ENCODE data around the gene OXNAD1.

Gene OXNAD1

DNA sequence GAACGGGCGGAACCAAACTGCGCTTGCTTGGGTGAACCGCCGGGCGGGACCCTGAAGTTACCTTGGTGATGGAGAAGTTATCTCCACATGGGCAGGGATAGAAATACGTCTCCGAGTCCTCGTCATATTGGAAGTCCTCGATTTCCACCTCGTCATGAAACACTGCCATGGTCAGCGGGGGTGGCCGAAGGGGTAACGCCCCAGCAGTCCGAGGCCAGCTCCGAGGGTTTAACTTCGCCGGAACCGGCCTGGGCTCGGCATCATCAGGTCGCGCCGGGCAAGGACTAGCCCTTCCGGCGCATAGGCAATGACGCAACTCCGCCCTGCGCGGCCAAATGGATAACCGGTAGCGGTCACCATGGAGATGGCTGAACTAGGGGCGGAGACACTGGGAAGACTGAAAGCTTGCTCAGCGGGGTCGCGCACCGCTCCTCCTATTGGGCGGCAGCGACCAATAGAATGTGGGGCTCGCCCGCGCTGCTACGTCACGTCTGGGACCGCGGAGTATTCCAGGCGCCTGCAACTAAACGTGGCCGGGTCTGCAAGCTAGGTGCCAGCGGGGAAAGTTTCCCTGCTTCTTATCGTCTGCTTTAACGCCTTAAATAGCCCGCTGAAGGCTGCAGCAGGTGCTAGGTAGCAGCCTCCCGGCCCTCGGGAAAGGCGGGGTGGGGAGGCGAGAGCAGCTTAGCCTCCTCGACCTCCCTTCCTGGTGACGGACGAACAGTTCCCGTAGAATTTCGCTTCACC, at the start of gene OXNAD1, which contains the start of gene DPH3:
OXNAD1 (plus strand) TSS at position 505 of the 747 bp plus-strand sequence. CDS start 5,741 bp downstream, outside the sequence.
DPH3 (minus strand) TSS at position 236 of the 747 bp plus-strand sequence; CDS start at position 169, 67 bp downstream.
- Histone ChIP-seq H3K27ac (peak within 1 kb of the TSS; percentile 69 to 90 (median 77)), H4K20me1 (peaks cover 0 to 18% (median 0%) of the 10 kb centered on the region in 11 experiments; a peak in 6 of 22 replicates), H3K4me3 (peak within 1 kb of the TSS; percentile 77 to 96 (median 85)), H3K4me2 (peak within 1 kb of the TSS; percentile 89 to 98 (median 93)), H3K36me3 (peaks cover 13 to 31% (median 22%) of the 10 kb centered on the region in 11 experiments; a peak in 20 of 22 replicates), H3K9me3 (replicated peaks in 1 of 11) (no peaks in the 10 kb centered on the region), H3K4me1 (peaks cover 32 to 65% (median 43%) of the 10 kb centered on the region in 10 experiments), H3K27me3 (no peaks in the 10 kb centered on the region), H3K9ac (peak within 1 kb of the TSS; percentile 79 to 91 (median 86))
- peak in 2 of 11 experiments; percentile 29 to 52; a peak in 2 of 22 replicates for TF ChIP-seq Cebpa-rat (IDR thresholded peaks at IDR 0.05)

- H3K27ac ChIP-seq = no peak overlapping the region
- H3K9ac ChIP-seq = no peak overlapping the region
- H3K4me3 ChIP-seq = no peak overlapping the region
- H3K4me1 ChIP-seq = peaks cover 0 to 9% (median 1%) of the 10 kb centered on the region in 10 experiments; a peak in 7 of 20 replicates
- H4K20me1 ChIP-seq = no peaks in the 10 kb centered on the region
- TF ChIP-seq Cebpa-rat (IDR thresholded peaks at IDR 0.05) = no peak
- no peak overlapping the region for H3K4me2 ChIP-seq
- H3K36me3 ChIP-seq = no peaks in the 10 kb centered on the region
- no peaks in the 10 kb centered on the region for H3K27me3 ChIP-seq
- 0 out of 22 replicates have a peak, but pooled peaks cover 0 to 2% (median 0%) of the 10 kb centered on the region in 11 experiments for H3K9me3 ChIP-seq (replicated peaks in 1 of 11)
Measured at GRCh38 chr3:16216373-16216935, 48.6 kb upstream of the OXNAD1 start.

DNA sequence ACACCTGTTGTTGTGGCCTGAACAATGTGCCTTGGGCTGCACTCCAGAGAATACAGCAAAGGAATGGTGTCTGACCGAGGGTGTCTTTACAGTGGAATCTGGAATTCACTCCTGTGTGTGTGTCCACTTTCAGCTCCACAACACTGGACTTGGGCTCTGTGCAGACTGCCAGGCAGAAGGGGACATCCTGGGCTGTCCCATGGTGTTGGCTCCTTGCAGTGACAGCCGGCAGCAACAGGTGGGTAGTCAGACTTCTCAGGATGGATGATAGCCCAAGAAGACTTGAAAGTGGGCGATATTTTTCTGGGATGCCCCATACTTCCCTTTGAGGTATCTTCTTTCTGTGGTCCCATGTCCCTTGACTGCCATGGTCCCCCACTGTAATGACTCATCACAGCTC, 45.2 kb upstream of the OXNAD1 start:
- no peaks in the 10 kb centered on the region for H3K27me3 ChIP-seq
- H3K4me2 ChIP-seq = no peak overlapping the region
- no peaks in the 10 kb centered on the region for H4K20me1 ChIP-seq
- H3K4me1 ChIP-seq = peaks cover 0 to 15% (median 4%) of the 10 kb centered on the region in 10 experiments; a peak in 8 of 20 replicates
- no peak overlapping the region for H3K9ac ChIP-seq
- H3K27ac ChIP-seq = no peak overlapping the region
- no peak for TF ChIP-seq Cebpa-rat (IDR thresholded peaks at IDR 0.05)
- no peaks in the 10 kb centered on the region for H3K36me3 ChIP-seq
- peaks cover under 1 to 18% (median 12%) of the 10 kb centered on the region in 11 experiments; a peak in 15 of 22 replicates for H3K9me3 ChIP-seq (replicated peaks in 1 of 11)
- H3K4me3 ChIP-seq = no peak overlapping the region

DNA sequence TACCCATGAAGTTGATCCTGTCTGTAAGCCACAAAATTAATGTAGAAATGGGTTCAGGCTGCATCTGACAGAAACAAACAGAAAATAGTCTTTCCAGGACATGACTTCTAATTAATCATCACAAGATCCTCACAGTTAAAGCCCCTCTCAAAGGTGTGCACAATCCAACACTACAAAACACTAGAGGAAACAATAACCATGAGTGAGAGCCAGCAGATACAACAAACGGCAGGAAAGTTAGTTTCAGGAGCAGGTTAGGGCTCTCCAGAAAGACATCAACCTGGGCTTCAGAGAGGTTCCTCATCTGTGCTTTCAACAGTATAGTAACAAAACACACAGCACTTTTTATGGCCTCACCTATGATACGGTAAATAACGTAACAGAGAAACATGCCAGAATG, 43.0 kb upstream of the OXNAD1 start:
- H4K20me1 ChIP-seq = no peaks in the 10 kb centered on the region
- TF ChIP-seq Cebpa-rat (IDR thresholded peaks at IDR 0.05) = no peak
- no peak overlapping the region for H3K4me3 ChIP-seq
- peaks cover 14 to 32% (median 29%) of the 10 kb centered on the region in 11 experiments; a peak in 19 of 22 replicates for H3K9me3 ChIP-seq (replicated peaks in 1 of 11)
- H3K27ac ChIP-seq = no peak overlapping the region
- H3K4me1 ChIP-seq = peaks cover 0 to 11% (median 6%) of the 10 kb centered on the region in 10 experiments; a peak in 8 of 20 replicates
- peak overlapping the region in 5 of 11 experiments; percentile 8 to 58 (median 28); a peak in 7 of 22 replicates for H3K4me2 ChIP-seq
- no peaks in the 10 kb centered on the region for H3K36me3 ChIP-seq
- H3K9ac ChIP-seq = no peak overlapping the region
- H3K27me3 ChIP-seq = no peaks in the 10 kb centered on the region

DNA sequence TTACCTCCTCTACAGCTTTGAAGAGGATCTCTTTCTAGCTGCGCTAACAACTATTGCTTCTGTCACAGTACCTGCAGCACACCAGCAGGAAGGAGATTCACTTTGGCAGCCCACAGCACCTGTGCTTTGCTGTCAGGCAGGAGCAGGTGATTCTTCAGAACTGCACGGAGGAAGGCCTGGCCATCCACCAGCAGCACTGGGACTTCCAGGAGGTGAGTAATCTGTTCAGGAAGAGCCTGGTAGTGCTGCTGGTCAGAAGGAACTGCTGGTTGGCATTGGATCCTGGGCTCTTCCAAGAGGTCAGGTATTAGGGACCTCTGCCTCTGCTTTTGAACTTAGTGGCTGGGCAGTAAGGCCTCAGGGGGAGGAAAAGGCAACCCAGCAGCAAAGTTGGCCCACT, 42.5 kb upstream of the OXNAD1 start:
- no peak for TF ChIP-seq Cebpa-rat (IDR thresholded peaks at IDR 0.05)
- Histone ChIP-seq H3K36me3 (no peaks in the 10 kb centered on the region), H3K27ac (no peak overlapping the region)

DNA sequence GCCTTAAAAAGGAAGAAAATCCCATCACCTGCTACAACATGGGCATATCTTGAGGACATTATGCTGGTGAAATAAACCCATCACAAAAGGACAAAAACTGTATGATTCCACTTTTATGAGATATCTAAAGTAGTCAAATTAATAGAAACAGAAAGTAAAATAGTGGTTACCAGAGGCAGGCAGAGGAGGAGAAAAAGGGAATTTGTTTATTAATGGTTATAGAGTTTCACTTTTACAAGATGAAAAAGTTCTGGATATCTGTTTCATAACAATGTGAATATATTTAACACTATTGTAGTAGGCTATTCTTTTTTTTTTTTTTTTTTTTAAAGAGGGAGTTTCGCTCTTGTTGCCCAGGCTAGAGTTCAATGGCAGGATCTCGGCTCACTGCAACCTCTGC, 40.7 kb upstream of the OXNAD1 start:
- Histone ChIP-seq H3K9me3 (replicated peaks in 1 of 11) (peaks cover 14 to 32% (median 29%) of the 10 kb centered on the region in 11 experiments; a peak in 19 of 22 replicates), H3K36me3 (no peaks in the 10 kb centered on the region), H3K27ac (no peak overlapping the region), H3K4me2 (peak overlapping the region in 2 of 11 experiments; percentile 9 to 25; a peak in 1 of 22 replicates), H3K27me3 (no peaks in the 10 kb centered on the region), H4K20me1 (no peaks in the 10 kb centered on the region), H3K4me1 (peaks cover 0 to 11% (median 6%) of the 10 kb centered on the region in 10 experiments; a peak in 8 of 20 replicates), H3K4me3 (no peak overlapping the region), H3K9ac (no peak overlapping the region)
- TF ChIP-seq Cebpa-rat (IDR thresholded peaks at IDR 0.05) = no peak

More for the DNA sequence above, 42.5 kb upstream of the OXNAD1 start:
- Histone ChIP-seq H3K4me3 (no peak overlapping the region), H3K9me3 (replicated peaks in 1 of 11) (peaks cover 14 to 32% (median 29%) of the 10 kb centered on the region in 11 experiments; a peak in 19 of 22 replicates), H3K4me1 (peaks cover 0 to 11% (median 6%) of the 10 kb centered on the region in 10 experiments; a peak in 8 of 20 replicates), H3K4me2 (no peak overlapping the region), H4K20me1 (no peaks in the 10 kb centered on the region), H3K9ac (no peak overlapping the region), H3K27me3 (no peaks in the 10 kb centered on the region)

- no peak for TF ChIP-seq Cebpa-rat (IDR thresholded peaks at IDR 0.05)
- no peak overlapping the region for H3K4me2 ChIP-seq
- H3K4me3 ChIP-seq = no peak overlapping the region
- no peaks in the 10 kb centered on the region for H3K27me3 ChIP-seq
- H3K4me1 ChIP-seq = peaks cover 0 to 7% (median 0%) of the 10 kb centered on the region in 10 experiments; a peak in 2 of 20 replicates
- no peak overlapping the region for H3K9ac ChIP-seq
- no peak overlapping the region for H3K27ac ChIP-seq
- no peaks in the 10 kb centered on the region for H3K36me3 ChIP-seq
- H3K9me3 ChIP-seq (replicated peaks in 1 of 11) = peaks cover 9 to 23% (median 20%) of the 10 kb centered on the region in 11 experiments; a peak in 19 of 22 replicates
- no peaks in the 10 kb centered on the region for H4K20me1 ChIP-seq
Measured at GRCh38 chr3:16227566-16227965, 37.4 kb upstream of the OXNAD1 start.

GRCh38 chr3:16229681-16230080, 35.3 kb upstream of the OXNAD1 start:
- no peak for TF ChIP-seq Cebpa-rat (IDR thresholded peaks at IDR 0.05)
- peaks cover 8 to 21% (median 15%) of the 10 kb centered on the region in 11 experiments; a peak in 16 of 22 replicates for H3K9me3 ChIP-seq (replicated peaks in 1 of 11)
- H3K27ac ChIP-seq = no peak overlapping the region
- H3K36me3 ChIP-seq = no peaks in the 10 kb centered on the region
- peaks cover 0 to 19% (median 0%) of the 10 kb centered on the region in 10 experiments; a peak in 6 of 20 replicates for H3K4me1 ChIP-seq
- no peaks in the 10 kb centered on the region for H4K20me1 ChIP-seq
- no peaks in the 10 kb centered on the region for H3K27me3 ChIP-seq
- no peak overlapping the region for H3K4me3 ChIP-seq
- no peak overlapping the region for H3K9ac ChIP-seq
- no peak overlapping the region for H3K4me2 ChIP-seq

DNA sequence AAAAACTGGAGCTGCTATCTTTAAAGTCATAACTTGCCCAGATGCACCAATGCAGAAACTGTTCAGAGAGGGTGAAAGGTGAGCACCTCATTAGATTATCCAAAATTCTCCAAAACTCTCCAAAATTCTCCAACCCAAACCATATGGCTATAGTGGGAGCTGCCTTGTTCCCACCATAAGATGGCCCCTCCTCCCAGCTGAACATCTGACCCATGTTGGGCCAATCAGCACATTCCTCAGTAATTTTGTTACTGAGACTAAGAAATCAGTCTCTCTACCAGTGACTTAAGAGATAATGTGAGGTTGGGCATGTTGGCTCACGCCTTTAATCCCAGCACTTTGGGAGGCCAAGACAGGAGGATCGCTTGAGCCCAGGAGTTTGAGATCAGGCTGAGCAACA, 33.0 kb upstream of the OXNAD1 start:
- Histone ChIP-seq H3K27me3 (no peaks in the 10 kb centered on the region), H4K20me1 (no peaks in the 10 kb centered on the region)

More for the DNA sequence above, 33.0 kb upstream of the OXNAD1 start:
- no peak overlapping the region for H3K4me3 ChIP-seq
- H3K9me3 ChIP-seq (replicated peaks in 1 of 11) = no peaks in the 10 kb centered on the region
- no peak for TF ChIP-seq Cebpa-rat (IDR thresholded peaks at IDR 0.05)
- peaks cover 0 to 15% (median 0%) of the 10 kb centered on the region in 10 experiments; a peak in 6 of 20 replicates for H3K4me1 ChIP-seq
- H3K9ac ChIP-seq = no peak overlapping the region
- H3K4me2 ChIP-seq = no peak overlapping the region
- no peak overlapping the region for H3K27ac ChIP-seq
- H3K36me3 ChIP-seq = no peaks in the 10 kb centered on the region

Measured in BLaER1 treated with 17β-estradiol and CSF1 and Interleukin-3, amounts not matched to agents 10 nM and 100 nM (cell line).